KBM-7 (cell line): Measurements from ENCODE around the gene TJAP1.
A peak's percentile ranks its signal among the peaks of the same experiment; 100 is the strongest.
"Not testable (repeated sequence)": the region's sequence is repeated elsewhere in the genome, so short reads cannot be mapped to it uniquely, and the experiment has no call there.

Experiments used
- DNase-seq: peaks from one replicate; pipeline ENCODE4 v3.0.0-alpha.2; 2015
- in situ Hi-C: fragments of 300-500 bp; cut with MboI; formaldehyde crosslinking; loops from 2 replicates; pipeline ENCODE4 v1.14.3; 2020; ENCODE audit warnings: low sequenced_read_pairs, low pct_unique_long_range_greater_than_20kb, mixed read lengths

Gene TJAP1

GRCh38 chr6:43516367-43516696 is 39.0 kb downstream of the TJAP1 start:
- no peak for DNase-seq
- in situ Hi-C loops: no loop called here

GRCh38 chr6:43516697-43517504 is 39.5 kb downstream of the TJAP1 start, which contains the start of the genes POLR1C and YIPF3:
POLR1C (plus strand) TSS chr6:43517089; CDS start chr6:43517110, 21 bp downstream.
YIPF3 (minus strand) TSS chr6:43516926; CDS start chr6:43516807, 119 bp downstream.
- peak; percentile 99 for DNase-seq
- in situ Hi-C loops: no loop called here

GRCh38 chr6:43517505-43518357 is 40.4 kb downstream of the TJAP1 start:
- in situ Hi-C loops: no loop called here
- DNase-seq: peak; percentile 44

GRCh38 chr6:43520097-43520496 is 42.7 kb downstream of the TJAP1 start:
- DNase-seq: no peak
- in situ Hi-C loops: no loop called here

- in situ Hi-C loops: no loop called here
Measured at GRCh38 chr6:43521836-43522235, 44.5 kb downstream of the TJAP1 start.

GRCh38 chr6:43522547-43523261 is 45.3 kb downstream of the TJAP1 start:
- in situ Hi-C loops: no loop called here
- DNase-seq: no peak

More at GRCh38 chr6:43521836-43522235, 44.5 kb downstream of the TJAP1 start:
- DNase-seq: no peak

GRCh38 chr6:43523284-43523683 is 45.9 kb downstream of the TJAP1 start:
- in situ Hi-C loops: no loop called here
- no peak for DNase-seq

GRCh38 chr6:43524483-43524961 is 47.2 kb downstream of the TJAP1 start:
- in situ Hi-C loops: no loop called here

GRCh38 chr6:43532201-43532600 is 54.8 kb downstream of the TJAP1 start:
- DNase-seq: no peak
- in situ Hi-C loops: no loop called here

More at GRCh38 chr6:43524483-43524961, 47.2 kb downstream of the TJAP1 start:
- DNase-seq: no peak

GRCh38 chr6:43538986-43539385 is 61.6 kb downstream of the TJAP1 start:
- DNase-seq, in situ Hi-C loops: not testable (repeated sequence)

- DNase-seq, in situ Hi-C loops: not testable (repeated sequence)
Measured at GRCh38 chr6:43539409-43539808, 62.0 kb downstream of the TJAP1 start.

GRCh38 chr6:43540507-43540906 is 63.1 kb downstream of the TJAP1 start:
- no peak for DNase-seq
- in situ Hi-C loops: no loop called here

GRCh38 chr6:43541774-43542471 is 64.6 kb downstream of the TJAP1 start:
- no peak for DNase-seq

GRCh38 chr6:43544461-43544860 is 67.1 kb downstream of the TJAP1 start:
- in situ Hi-C loops: no loop called here
- no peak for DNase-seq

More at GRCh38 chr6:43541774-43542471, 64.6 kb downstream of the TJAP1 start:
- in situ Hi-C loops: no loop called here

GRCh38 chr6:43547222-43547621 is 69.9 kb downstream of the TJAP1 start:
- in situ Hi-C loops: no loop called here
- peak; percentile 40 for DNase-seq
